SJCRH30 (cell line): ENCODE measurements around the gene WDR27. TPM values are rescaled to one million over a fixed set of nuclear protein-coding genes. Genes with fewer than 3 reads are reported as not detected.
"Not testable (repeated sequence)": the region's sequence is repeated elsewhere in the genome, so short reads cannot be mapped to it uniquely, and the experiment has no call there.

Experiments
- DNase-seq, 2 experiments: peaks; one replicate each; pipeline ENCODE4 v3.0.0-alpha.2; 2015 to 2020
- H3K27ac ChIP-seq: fragments of 250-450 bp; sonication (Bioruptor Pico); 2 replicates; pipeline ENCODE4 v1.5.1; 2020; ENCODE audit warnings: mild to moderate bottlenecking, moderate library complexity
- H3K27me3 ChIP-seq: fragments of 250-450 bp; sonication (Bioruptor Pico); 2 replicates; pipeline ENCODE4 v1.5.1; 2020; ENCODE audit warnings: mild to moderate bottlenecking, moderate library complexity
- H3K36me3 ChIP-seq: fragments of 250-450 bp; sonication (Bioruptor Pico); 2 replicates; pipeline ENCODE4 v1.5.1; 2020; ENCODE audit warnings: mild to moderate bottlenecking, moderate library complexity
- H3K4me1 ChIP-seq: fragments of 250-450 bp; sonication (Bioruptor Pico); 2 replicates; pipeline ENCODE4 v1.5.1; 2020; ENCODE audit warnings: mild to moderate bottlenecking, moderate library complexity
- H3K4me3 ChIP-seq: fragments of 250-450 bp; sonication (Bioruptor Pico); 2 replicates; pipeline ENCODE4 v1.5.1; 2020; ENCODE audit warnings: mild to moderate bottlenecking, moderate library complexity
- H3K9me3 ChIP-seq: fragments of 250-450 bp; sonication (Bioruptor Pico); replicated peaks from 2 replicates; pipeline ENCODE4 v1.5.1; 2020; ENCODE audit warnings: mild to moderate bottlenecking, moderate library complexity
- total RNA-seq: library from RNA; depleted of rRNA; stranded (reverse); fragments of >200 nt; shearing (Covaris generic); gene quantifications from 2 replicates; pipeline ENCODE4 v1.2.3, GENCODE V29; 2014

Gene WDR27
- total RNA-seq, 1 experiment from 2014 or later = 38.1 TPM

GRCh38 chr6:169723200-169723909, 21.5 kb upstream of the WDR27 start:
- peak; percentile 60 to 65 for DNase-seq
- H3K4me1 ChIP-seq = peaks cover 10% of the 10 kb centered on the region

GRCh38 chr6:169722362-169723199, 20.8 kb upstream of the WDR27 start:
- Histone ChIP-seq H3K27ac (peak overlapping the region; percentile 29), H3K4me1 (peaks cover 10% of the 10 kb centered on the region), H3K9me3 (no peaks in the 10 kb centered on the region), H3K27me3 (no peaks in the 10 kb centered on the region), H3K36me3 (peaks cover 26% of the 10 kb centered on the region), H3K4me3 (peak overlapping the region; percentile 63)
- DNase-seq = peak; percentile 38 to 72

More at GRCh38 chr6:169723200-169723909, 21.5 kb upstream of the WDR27 start:
- Histone ChIP-seq H3K9me3 (no peaks in the 10 kb centered on the region), H3K36me3 (peaks cover 21% of the 10 kb centered on the region), H3K27ac (peak overlapping the region; percentile 29), H3K27me3 (no peaks in the 10 kb centered on the region), H3K4me3 (peak overlapping the region; percentile 63)

GRCh38 chr6:169720207-169720855, 18.5 kb upstream of the WDR27 start:
- Histone ChIP-seq H3K36me3 (peaks cover 47% of the 10 kb centered on the region), H3K4me3 (no peak overlapping the region), H3K27ac (no peak overlapping the region), H3K27me3 (no peaks in the 10 kb centered on the region), H3K4me1 (peaks cover 10% of the 10 kb centered on the region), H3K9me3 (no peaks in the 10 kb centered on the region)
- DNase-seq = no peak

DNA sequence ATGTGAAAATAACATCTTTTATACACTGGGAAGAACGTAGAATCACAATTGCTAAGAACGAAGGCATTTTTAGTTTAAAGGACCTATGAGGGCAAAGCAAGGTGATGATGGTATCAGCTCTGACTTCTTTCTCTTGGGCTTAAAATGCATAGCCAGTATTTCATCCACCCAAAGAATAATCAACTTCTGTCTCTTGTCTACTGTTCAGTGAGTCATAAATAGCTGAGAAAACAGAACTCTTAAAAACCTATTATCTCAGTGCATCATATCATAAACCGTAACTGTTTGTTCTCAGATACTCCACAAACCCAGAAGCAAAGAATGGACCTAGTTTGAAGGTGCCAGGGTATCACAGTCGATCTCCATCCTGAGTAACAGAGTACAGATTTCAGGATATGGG, 17.3 kb upstream of the WDR27 start:
- Histone ChIP-seq H3K27ac (no peak overlapping the region), H3K9me3 (no peaks in the 10 kb centered on the region), H3K36me3 (peaks cover 59% of the 10 kb centered on the region), H3K27me3 (no peaks in the 10 kb centered on the region), H3K4me1 (peaks cover 10% of the 10 kb centered on the region), H3K4me3 (no peak overlapping the region)
- no peak for DNase-seq

GRCh38 chr6:169714595-169714994, 12.8 kb upstream of the WDR27 start:
- DNase-seq = no peak
- Histone ChIP-seq H3K4me1 (peaks cover 2% of the 10 kb centered on the region; the same call in 1 of the 2 replicates), H3K36me3 (peaks cover 84% of the 10 kb centered on the region), H3K4me3 (no peak overlapping the region), H3K27me3 (no peaks in the 10 kb centered on the region), H3K27ac (no peak overlapping the region), H3K9me3 (no peaks in the 10 kb centered on the region)

- Histone ChIP-seq H3K4me1 (no peaks in the 10 kb centered on the region), H3K36me3 (peaks cover 84% of the 10 kb centered on the region), H3K4me3 (no peak overlapping the region), H3K27me3 (no peaks in the 10 kb centered on the region), H3K27ac (no peak overlapping the region), H3K9me3 (no peaks in the 10 kb centered on the region)
- no peak for DNase-seq
These were observed 12.3 kb upstream of the WDR27 start for GRCh38 chr6:169714178-169714577.

DNA sequence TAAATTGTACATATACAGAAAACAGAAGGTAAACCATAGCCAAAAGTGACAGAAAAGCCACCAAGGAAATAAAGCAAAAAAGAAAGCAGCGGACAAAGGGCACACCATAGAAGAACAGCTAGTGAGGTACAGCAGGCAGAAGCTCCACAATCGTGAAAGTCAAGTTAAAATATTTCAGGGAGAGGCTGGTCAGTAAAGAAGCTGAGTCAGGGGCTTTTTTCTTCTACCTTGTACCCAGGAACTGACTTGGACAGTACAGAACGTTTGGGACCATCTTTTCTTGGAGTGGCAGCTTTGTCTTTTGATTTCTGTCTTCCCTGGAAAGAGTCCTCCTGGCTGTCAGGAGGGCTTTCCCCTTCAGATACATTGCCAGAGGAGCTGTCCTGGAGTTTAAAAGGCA, 8.2 kb upstream of the WDR27 start:
- H3K27ac ChIP-seq = no peak overlapping the region
- peaks cover 85% of the 10 kb centered on the region for H3K36me3 ChIP-seq
- no peak for DNase-seq

DNA sequence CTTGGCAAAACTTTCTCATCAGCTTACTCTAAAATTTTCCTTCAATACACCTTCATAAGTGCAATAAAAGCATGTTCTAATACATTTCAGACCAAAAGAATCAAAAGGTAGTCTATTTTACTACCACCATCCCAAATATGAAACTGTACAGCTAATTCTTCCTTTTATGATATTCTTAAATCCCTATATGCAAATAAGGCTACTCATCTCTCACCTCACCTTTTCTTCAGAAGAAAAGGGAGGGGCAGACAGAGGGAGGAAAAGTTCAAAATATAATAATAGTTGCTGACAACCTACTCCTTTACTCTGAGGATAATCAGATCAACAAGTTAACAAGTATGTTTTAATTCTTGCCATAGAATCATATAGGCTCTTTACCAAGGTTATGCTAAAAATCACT, 7.5 kb upstream of the WDR27 start:
- no peak for DNase-seq
- Histone ChIP-seq H3K27me3 (no peaks in the 10 kb centered on the region), H3K4me3 (no peak overlapping the region), H3K36me3 (peaks cover 84% of the 10 kb centered on the region), H3K4me1 (peaks cover 1% of the 10 kb centered on the region; the same call in 1 of the 2 replicates), H3K27ac (no peak overlapping the region), H3K9me3 (no peaks in the 10 kb centered on the region)

More for the DNA sequence above, 8.2 kb upstream of the WDR27 start:
- no peaks in the 10 kb centered on the region for H3K27me3 ChIP-seq
- H3K4me3 ChIP-seq = no peak overlapping the region
- H3K4me1 ChIP-seq = no peaks in the 10 kb centered on the region
- no peaks in the 10 kb centered on the region for H3K9me3 ChIP-seq

GRCh38 chr6:169707772-169708171, 5.9 kb upstream of the WDR27 start:
- peaks cover 10% of the 10 kb centered on the region; the same call in 1 of the 2 replicates for H3K4me1 ChIP-seq
- peaks cover 75% of the 10 kb centered on the region for H3K36me3 ChIP-seq
- H3K27me3 ChIP-seq = no peaks in the 10 kb centered on the region
- no peak for DNase-seq
- H3K9me3 ChIP-seq = no peaks in the 10 kb centered on the region
- H3K4me3 ChIP-seq = no peak overlapping the region
- no peak overlapping the region for H3K27ac ChIP-seq

GRCh38 chr6:169702840-169703246, 1.0 kb upstream of the WDR27 start:
- H3K27me3 ChIP-seq = no peaks in the 10 kb centered on the region
- peak overlapping the region; percentile 74 for H3K27ac ChIP-seq
- peaks cover 35% of the 10 kb centered on the region for H3K36me3 ChIP-seq
- H3K4me3 ChIP-seq = peak overlapping the region; percentile 82
- no peaks in the 10 kb centered on the region for H3K9me3 ChIP-seq
- H3K4me1 ChIP-seq = peaks cover 10% of the 10 kb centered on the region; the same call in 1 of the 2 replicates
- DNase-seq = no peak

- Histone ChIP-seq H3K4me3 (peak overlapping the region; percentile 82), H3K27ac (peak overlapping the region; percentile 74), H3K36me3 (peaks cover 24% of the 10 kb centered on the region), H3K9me3 (no peaks in the 10 kb centered on the region), H3K4me1 (peaks cover 10% of the 10 kb centered on the region; the same call in 1 of the 2 replicates), H3K27me3 (no peaks in the 10 kb centered on the region)
- DNase-seq = no peak
These were observed 397 bp downstream of the WDR27 start for GRCh38 chr6:169701311-169701953.

- Histone ChIP-seq H3K27ac (no peak overlapping the region), H3K4me3 (peak overlapping the region; percentile 82; the same call in 1 of the 2 replicates)
- no peak for DNase-seq
These were observed 1.5 kb downstream of the WDR27 start for GRCh38 chr6:169700296-169700695.

DNA sequence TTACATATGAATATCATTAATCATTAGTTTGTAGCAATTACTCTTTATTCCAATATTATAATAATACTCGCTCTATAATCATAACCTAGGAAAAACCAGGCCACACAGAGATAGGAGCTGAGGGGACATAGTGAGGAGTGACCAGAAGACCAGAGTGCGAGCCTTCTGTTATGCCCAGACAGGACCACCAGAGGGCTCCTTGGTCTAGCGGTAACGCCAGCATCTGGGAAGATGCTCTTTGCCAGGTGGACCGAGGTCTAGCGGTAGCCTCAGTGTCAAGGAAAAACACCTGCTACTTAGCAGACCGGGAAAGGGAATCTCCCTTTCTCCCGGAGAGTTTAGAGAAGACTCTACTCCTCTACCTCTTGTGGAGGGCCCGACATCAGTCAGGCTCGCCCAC, 4.7 kb downstream of the WDR27 start:
- H3K27ac ChIP-seq, H3K4me1 ChIP-seq, H3K27me3 ChIP-seq, H3K4me3 ChIP-seq, H3K9me3 ChIP-seq: not testable (repeated sequence)
- DNase-seq = peak in 1 of 2 experiments; percentile 24
- peaks cover 11% of the 10 kb centered on the region; the same call in 1 of the 2 replicates for H3K36me3 ChIP-seq

More at GRCh38 chr6:169700296-169700695, 1.5 kb downstream of the WDR27 start:
- Histone ChIP-seq H3K4me1 (peaks cover 10% of the 10 kb centered on the region; the same call in 1 of the 2 replicates), H3K36me3 (peaks cover 14% of the 10 kb centered on the region), H3K9me3 (no peaks in the 10 kb centered on the region), H3K27me3 (no peaks in the 10 kb centered on the region)

- no peak overlapping the region for H3K4me3 ChIP-seq
- H3K27me3 ChIP-seq = no peaks in the 10 kb centered on the region
- H3K9me3 ChIP-seq = no peaks in the 10 kb centered on the region
- H3K27ac ChIP-seq = no peak overlapping the region
- no peaks in the 10 kb centered on the region for H3K4me1 ChIP-seq
- H3K36me3 ChIP-seq = peaks cover 22% of the 10 kb centered on the region
- no peak for DNase-seq
These were observed 6.7 kb downstream of the WDR27 start for GRCh38 chr6:169695131-169695530.
